ENCODE measurements around the gene NHERF1. TPM values are rescaled to one million over a fixed set of nuclear protein-coding genes. Genes with fewer than 3 reads are reported as not detected.

Gene NHERF1
- total RNA-seq, 4 donors from 2014 or later: 10.3 to 25.7 (median 19.9) TPM

- 85 to 92% methylated on average over 6 to 9 of the region's 9 CpGs for WGBS, 2 donors (ENCODE audit: low coverage in 1 of 2)
- H3K27ac ChIP-seq: peak overlapping the region in 1 of 4 donors; percentile 85
Measured at GRCh38 chr17:74752415-74752814, 4.0 kb downstream of the NHERF1 start.

GRCh38 chr17:74752822-74753401, 4.5 kb downstream of the NHERF1 start:
- no peaks in the 10 kb centered on the region for H3K36me3 ChIP-seq
- H3K27ac ChIP-seq: no peak overlapping the region
- H3K4me1 ChIP-seq: peaks cover 0 to 62% (median 11%) of the 10 kb centered on the region in 3 donors
- H3K27me3 ChIP-seq: peaks cover 10% of the 10 kb centered on the region
- TF ChIP-seq POLR2A (IDR thresholded peaks at IDR 0.05) (no peak), EP300 (IDR thresholded peaks at IDR 0.05) (no peak), CTCF (IDR thresholded peaks at IDR 0.05) (no peak), POLR2AphosphoS5 (IDR thresholded peaks at IDR 0.05) (no peak)
- H3K4me3 ChIP-seq: no peak overlapping the region
- H3K9me3 ChIP-seq: no peaks in the 10 kb centered on the region
- WGBS, 2 donors (ENCODE audit: low coverage in 1 of 2): 74 to 93% methylated on average over 3 to 5 of the region's 7 CpGs
- ATAC-seq: no peak

More at GRCh38 chr17:74752415-74752814, 4.0 kb downstream of the NHERF1 start:
- Histone ChIP-seq H3K36me3 (no peaks in the 10 kb centered on the region), H3K4me1 (peaks cover 0 to 62% (median 11%) of the 10 kb centered on the region in 3 donors), H3K4me3 (no peak overlapping the region), H3K9me3 (no peaks in the 10 kb centered on the region), H3K27me3 (peaks cover 14% of the 10 kb centered on the region)
- TF ChIP-seq EP300 (IDR thresholded peaks at IDR 0.05) (no peak), POLR2A (IDR thresholded peaks at IDR 0.05) (no peak), CTCF (IDR thresholded peaks at IDR 0.05) (no peak), POLR2AphosphoS5 (IDR thresholded peaks at IDR 0.05) (no peak)
- no peak for ATAC-seq

- peaks cover 0 to 64% (median 20%) of the 10 kb centered on the region in 3 donors for H3K4me1 ChIP-seq
- no peak overlapping the region for H3K4me3 ChIP-seq
- no peaks in the 10 kb centered on the region for H3K36me3 ChIP-seq
- H3K9me3 ChIP-seq: no peaks in the 10 kb centered on the region
- TF ChIP-seq CTCF (IDR thresholded peaks at IDR 0.05) (no peak), POLR2AphosphoS5 (IDR thresholded peaks at IDR 0.05) (no peak), EP300 (IDR thresholded peaks at IDR 0.05) (no peak), POLR2A (IDR thresholded peaks at IDR 0.05) (no peak)
- H3K27me3 ChIP-seq: peaks cover 4% of the 10 kb centered on the region
- no CpG with 5 or more reads among the region's 3 CpGs for WGBS, 2 donors (ENCODE audit: low coverage in 1 of 2)
- H3K27ac ChIP-seq: no peak overlapping the region
- ATAC-seq: no peak
Measured at GRCh38 chr17:74754832-74755231, 6.4 kb downstream of the NHERF1 start.

- TF ChIP-seq POLR2AphosphoS5 (IDR thresholded peaks at IDR 0.05): no peak
- no peak for TF ChIP-seq EP300 (IDR thresholded peaks at IDR 0.05)
- no peak for TF ChIP-seq CTCF (IDR thresholded peaks at IDR 0.05)
- no peak for TF ChIP-seq POLR2A (IDR thresholded peaks at IDR 0.05)
- no peak overlapping the region for H3K4me3 ChIP-seq
- H3K9me3 ChIP-seq: no peaks in the 10 kb centered on the region
- no peak for ATAC-seq
- no peak overlapping the region for H3K27ac ChIP-seq
- H3K4me1 ChIP-seq: peaks cover 0 to 64% (median 21%) of the 10 kb centered on the region in 3 donors
- peaks cover 4% of the 10 kb centered on the region for H3K27me3 ChIP-seq
- no peaks in the 10 kb centered on the region for H3K36me3 ChIP-seq
- 86 to 88% methylated on average over 1 to 6 of the region's 8 CpGs for WGBS, 2 donors (ENCODE audit: low coverage in 1 of 2)
Measured at GRCh38 chr17:74755533-74755932, 7.1 kb downstream of the NHERF1 start.

- Histone ChIP-seq H3K27ac (no peak overlapping the region), H3K9me3 (no peaks in the 10 kb centered on the region), H3K4me1 (peaks cover 0 to 60% (median 24%) of the 10 kb centered on the region in 3 donors), H3K27me3 (peaks cover 4% of the 10 kb centered on the region), H3K4me3 (no peak overlapping the region), H3K36me3 (no peaks in the 10 kb centered on the region)
- WGBS, 2 donors (ENCODE audit: low coverage in 1 of 2): no CpG with 5 or more reads among the region's 3 CpGs
- TF ChIP-seq CTCF (IDR thresholded peaks at IDR 0.05) (no peak), EP300 (IDR thresholded peaks at IDR 0.05) (no peak), POLR2A (IDR thresholded peaks at IDR 0.05) (no peak), POLR2AphosphoS5 (IDR thresholded peaks at IDR 0.05) (no peak)
- no peak for ATAC-seq
Measured at GRCh38 chr17:74756891-74757290, 8.5 kb downstream of the NHERF1 start.

All from gastroesophageal sphincter (tissue), 4 donors.